ENCODE measurements around the gene S100A2.
"Not testable (repeated sequence)": the region's sequence is repeated elsewhere in the genome, so short reads cannot be mapped to it uniquely, and the experiment has no call there.

The S100A2 gene

DNA sequence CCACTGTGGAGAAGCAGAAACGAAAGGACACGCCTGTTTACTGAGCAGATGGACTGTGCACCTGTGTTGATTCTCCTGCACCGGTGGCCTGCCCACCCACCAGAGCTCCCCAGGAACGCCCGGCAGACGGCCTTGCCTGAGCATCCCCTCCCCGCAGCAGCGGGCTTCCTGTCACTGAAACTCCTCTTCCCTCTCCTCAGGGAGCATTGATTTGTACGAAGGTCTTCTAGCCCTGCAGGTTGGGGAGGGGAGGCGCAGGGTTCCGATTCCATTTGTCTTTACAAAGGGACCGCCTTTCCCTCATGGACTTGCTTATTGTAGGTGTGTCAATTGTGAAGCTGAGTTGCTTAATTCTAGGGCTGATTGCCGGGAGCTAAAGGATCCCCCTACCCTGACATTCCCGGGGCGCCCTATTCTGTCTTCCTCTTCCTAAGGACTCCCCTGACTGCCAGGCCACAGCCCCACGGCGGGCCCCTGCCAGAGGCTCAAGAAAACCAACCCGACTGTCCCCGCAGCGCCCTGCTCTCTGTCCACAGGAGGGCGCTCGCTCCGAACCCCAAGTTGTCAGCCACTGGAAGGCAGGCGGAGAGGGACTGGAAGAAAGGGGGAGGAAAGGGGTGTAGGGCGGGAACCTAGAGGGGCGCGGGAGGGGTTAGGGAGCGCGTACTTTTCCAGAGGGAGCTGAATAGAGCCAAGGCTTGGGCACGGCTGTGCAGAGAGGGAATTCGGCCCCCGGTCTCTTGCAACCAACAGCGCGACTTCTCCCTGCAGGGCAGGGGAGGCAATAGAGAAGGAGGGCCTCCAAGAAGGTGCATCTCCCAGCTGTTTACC, 32.7 kb downstream of the S100A2 start:
- peak; percentile 68 for DNase-seq (ENCODE audit: low read depth)

DNA sequence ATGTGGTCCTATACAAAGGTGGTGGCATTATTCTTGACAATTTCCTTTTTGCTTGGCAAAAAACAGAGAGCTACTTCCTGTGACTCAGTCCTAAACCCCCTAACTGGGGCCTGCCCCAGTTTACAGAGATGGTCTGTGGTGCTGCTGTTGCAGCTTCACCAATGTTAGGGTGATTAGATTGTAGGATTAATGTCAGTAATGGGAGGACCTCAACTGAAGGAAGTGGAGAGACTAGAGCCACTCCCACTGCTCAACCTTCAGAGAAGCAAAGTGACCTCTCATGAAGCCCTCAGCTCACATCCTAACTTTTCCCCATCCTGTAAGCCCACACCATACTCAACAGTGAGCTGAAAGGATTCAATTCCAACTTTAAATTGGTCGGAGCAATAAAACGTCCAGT, 33.5 kb downstream of the S100A2 start:
- DNase-seq (ENCODE audit: low read depth) = no peak

DNA sequence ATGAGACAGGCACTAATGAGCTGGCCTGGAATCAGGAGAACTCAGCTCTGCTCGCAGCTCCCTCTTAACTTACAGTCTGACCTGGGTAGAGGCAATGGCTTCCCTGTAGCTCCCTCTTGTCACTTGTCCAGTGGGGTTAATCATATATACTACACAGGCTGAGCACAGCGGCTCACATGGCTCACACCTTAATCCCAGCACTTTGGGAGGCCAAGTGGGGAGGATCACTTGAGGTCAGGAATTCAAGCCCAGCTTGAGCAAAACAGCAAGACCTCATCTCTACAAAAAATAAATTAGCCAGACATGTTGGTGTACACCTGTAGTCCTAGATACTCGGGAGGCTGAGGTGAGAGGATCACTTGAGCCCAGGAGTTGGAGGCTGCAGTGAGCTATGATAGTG, 34.0 kb downstream of the S100A2 start:
- DNase-seq (ENCODE audit: low read depth) = no peak

DNA sequence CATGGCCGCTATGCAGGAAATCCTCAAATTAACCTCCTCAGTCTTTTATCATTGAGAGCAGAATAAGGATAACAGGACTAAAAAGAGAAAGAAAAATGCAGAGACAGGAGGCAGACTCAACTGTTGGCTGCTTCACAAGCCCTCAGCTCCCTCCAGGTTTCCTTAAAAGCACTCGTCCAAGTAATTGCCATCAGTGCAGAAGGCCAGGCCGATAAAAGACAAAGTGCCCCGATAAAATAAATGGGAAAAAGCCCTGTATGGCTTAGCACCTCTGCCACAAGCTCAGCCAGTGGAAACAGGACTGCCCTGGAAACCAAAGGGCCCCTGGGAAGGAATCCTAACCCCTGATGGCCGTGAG, 38.0 kb downstream of the S100A2 start:
- DNase-seq (ENCODE audit: low read depth) = no peak

DNA sequence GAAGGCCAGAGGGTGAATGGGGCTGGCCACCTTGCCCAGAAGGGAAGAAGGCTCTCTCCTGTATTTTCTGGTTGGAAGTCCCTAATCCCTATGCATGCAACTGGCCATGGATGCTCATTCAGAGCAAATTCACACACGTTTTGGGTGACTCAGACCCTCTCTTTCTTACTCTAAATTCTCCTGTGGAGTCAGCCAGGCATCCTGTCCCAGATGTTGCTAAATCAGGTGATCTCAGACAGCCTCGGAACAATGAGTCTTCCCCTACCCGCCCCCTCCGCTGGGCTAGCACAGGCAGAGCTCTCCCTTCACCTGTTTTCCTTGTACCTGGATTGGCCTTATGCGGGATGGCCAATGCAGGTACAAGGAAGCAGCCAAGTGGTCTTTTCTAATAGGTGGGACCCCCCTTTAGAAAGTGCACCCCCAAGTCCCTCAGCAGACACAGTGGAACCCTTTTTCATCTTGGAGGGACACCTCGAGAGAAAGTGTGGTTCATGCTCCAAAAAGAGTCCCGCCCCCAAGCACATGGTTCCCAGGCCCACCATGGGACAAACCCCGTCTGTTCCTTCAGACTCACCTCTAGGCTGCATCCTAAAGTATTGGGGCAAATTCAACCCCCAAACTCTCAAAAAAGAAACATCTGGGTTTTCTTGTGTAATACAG, 38.5 kb downstream of the S100A2 start:
- no peak for DNase-seq (ENCODE audit: low read depth)

DNA sequence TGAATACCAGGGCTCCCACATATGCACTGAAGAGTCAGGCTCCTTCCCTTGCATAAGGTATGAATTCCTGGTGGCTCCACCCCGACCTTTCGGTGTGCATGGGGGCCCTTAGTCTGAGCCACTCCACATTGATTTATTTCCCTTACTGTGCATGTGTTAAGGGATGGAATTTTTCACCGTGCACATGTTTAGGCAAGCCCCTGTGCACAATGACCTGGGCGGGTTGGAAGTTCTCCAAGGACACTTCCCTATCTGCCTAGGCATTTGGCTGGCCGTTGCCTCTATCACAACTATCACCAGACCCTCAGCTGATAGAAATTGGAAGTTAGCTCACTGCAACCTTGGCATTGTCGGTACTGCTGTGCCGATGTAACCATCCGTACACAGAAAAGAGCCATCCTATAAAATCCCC, 39.5 kb downstream of the S100A2 start:
- DNase-seq (ENCODE audit: low read depth) = no peak

DNA sequence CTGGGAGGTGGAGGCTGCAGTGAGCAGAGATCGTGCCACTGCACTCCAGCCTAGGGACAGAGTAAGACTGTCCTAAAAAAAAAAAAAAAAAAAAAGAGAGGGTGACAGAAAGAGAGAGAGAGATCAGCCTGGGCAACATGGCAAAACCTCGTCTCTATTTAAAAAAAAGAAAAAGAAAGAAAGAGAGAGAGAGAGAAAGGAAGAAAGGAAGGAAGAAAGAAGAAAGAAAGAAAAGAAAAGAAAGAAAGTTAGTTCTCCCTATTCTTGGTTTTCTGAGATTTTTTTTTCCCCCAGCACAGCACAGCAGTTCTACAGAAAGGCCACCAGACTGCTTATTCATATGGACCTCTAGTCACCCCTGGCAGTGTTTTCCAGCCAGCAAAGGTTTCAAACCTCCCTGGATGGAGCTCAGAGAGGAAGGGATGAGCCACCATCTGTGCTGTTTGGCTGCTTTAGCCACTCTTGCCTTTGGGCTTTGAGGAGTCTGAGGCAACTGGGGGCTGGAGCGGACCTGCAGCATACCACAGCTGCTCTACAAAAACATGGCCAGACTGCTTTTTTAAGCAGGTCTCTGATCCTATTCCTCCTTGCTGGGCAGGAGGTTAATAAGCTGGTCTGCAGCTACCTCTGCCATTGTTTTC, 40.4 kb downstream of the S100A2 start:
- DNase-seq (ENCODE audit: low read depth) = no peak

DNA sequence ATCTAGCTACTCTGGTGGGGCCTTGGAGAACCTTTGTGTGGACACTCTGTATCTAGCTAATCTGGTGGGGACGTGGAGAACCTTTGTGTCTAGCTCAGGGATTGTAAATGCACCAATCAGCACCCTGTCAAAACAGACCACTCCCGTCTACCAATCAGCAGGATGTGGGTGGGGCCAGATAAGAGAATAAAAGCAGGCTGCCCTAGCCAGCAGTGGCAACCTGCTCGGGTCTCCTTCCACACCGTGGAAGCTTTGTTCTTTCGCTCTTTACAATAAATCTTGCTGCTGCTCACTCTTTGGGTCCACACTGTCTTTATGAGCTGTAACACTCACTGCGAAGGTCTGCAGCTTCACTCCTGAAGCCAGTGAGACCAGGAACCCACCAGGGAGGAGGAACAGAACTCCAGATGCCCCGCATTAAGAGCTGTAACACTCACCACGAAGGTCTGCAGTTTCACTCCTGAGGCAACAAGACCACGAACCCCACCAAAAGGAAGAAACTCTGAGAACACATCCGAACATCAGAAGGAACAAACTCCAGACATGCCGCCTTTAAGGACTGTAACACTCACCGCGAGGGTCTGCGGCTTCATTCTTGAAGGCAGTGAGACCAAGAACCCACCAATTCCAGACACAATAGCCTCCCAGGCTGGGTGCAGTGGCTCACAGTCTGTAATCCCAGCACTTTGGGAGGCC, 43.1 kb downstream of the S100A2 start:
- DNase-seq (ENCODE audit: low read depth) = not testable (repeated sequence)

DNA sequence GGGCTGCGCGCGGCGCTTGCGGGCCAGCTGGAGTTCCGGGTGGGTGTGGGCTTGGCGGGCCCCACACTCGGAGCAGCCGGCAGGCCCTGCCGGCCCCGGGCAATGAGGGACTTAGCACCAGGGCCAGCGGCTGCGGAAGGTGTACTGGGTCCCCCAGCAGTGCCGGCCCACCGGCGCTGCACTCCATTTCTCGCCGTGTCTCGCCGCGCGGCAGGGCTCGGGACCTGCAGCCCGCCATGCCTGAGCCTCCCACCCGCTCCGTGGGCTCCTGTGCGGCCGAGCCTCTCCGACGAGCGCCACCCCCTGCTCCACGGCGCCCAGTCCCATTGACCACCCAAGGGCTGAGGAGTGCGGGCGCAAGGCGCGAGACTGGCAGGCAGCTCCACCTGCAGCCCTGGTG, 43.8 kb downstream of the S100A2 start:
- not testable (repeated sequence) for DNase-seq (ENCODE audit: low read depth)

DNA sequence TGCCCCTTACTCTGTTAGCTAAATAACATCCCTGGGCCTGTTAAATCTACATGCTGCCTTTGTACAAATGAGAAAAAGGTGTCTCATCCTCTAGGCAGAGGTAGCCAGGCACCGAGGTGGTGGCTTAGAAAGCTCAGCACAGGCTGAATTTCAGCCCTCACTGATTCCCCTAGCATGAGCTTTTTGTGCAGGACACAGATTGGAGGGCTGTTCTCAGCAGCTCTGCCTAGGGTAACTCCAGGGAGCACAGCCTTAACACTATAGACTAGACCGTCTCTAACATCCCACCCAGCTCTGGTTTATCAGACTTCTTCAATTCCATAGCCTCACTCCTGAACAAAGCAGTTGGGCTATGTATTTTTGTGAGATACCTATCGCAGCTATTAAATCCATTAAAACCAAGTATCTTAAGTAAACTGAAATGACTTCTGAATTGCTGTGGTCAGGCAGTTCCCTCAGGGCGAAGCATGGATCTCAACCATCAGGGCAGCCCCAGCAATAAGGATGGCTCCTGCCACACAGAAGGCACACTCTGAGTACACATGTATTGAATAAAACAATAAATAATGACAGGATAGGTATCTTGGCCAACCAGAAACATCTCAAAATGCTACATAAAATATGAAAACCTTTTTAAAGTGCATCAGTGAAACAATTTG, 44.7 kb downstream of the S100A2 start:
- no peak for DNase-seq (ENCODE audit: low read depth)

DNA sequence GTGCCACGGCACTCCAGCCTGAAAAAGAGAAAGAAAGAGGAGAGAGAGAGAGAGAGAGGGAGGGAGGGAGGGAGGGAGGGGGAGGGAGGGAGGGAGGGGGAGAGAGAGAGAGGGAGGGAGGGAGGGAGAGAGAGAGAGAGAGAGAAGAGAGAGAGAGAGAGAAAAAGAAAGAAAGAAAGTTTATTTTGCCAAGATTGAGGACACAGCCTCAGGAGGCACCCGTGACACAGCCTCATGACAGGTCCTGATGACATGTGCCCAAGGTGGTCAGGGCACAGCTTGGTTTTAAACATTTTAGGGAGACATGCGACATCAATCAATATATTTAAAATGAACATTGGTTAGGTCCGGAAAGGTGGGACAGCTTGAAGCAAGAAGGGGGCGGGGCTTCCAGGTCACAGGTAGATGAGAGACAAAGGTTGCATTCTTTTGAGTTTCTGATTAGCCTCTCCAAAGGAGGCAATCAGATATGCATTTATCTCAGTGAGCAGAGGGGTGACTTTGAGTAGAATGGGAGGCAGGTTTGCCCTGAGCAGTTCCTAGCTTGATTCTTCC, 45.4 kb downstream of the S100A2 start:
- not testable (repeated sequence) for DNase-seq (ENCODE audit: low read depth)

DNA sequence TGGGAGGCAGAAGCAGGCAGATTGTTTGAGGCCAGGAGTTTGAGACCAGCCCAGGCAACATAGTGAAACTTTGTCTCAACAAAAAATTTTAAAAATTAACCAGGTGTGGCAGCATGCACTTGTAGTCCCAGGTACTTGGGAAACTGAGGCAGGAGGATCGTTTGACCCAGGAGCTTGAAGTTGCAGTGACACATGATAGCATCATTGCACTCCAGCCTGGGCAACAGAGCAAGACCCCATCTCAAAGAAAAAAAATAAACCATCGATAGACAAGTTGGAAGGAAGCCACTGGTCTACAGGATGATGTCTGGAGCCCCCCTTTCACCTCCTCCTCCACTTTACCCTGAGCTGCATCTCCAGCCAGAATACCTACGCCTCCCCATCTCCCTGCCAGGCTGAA, 46.4 kb downstream of the S100A2 start:
- no peak for DNase-seq (ENCODE audit: low read depth)

DNA sequence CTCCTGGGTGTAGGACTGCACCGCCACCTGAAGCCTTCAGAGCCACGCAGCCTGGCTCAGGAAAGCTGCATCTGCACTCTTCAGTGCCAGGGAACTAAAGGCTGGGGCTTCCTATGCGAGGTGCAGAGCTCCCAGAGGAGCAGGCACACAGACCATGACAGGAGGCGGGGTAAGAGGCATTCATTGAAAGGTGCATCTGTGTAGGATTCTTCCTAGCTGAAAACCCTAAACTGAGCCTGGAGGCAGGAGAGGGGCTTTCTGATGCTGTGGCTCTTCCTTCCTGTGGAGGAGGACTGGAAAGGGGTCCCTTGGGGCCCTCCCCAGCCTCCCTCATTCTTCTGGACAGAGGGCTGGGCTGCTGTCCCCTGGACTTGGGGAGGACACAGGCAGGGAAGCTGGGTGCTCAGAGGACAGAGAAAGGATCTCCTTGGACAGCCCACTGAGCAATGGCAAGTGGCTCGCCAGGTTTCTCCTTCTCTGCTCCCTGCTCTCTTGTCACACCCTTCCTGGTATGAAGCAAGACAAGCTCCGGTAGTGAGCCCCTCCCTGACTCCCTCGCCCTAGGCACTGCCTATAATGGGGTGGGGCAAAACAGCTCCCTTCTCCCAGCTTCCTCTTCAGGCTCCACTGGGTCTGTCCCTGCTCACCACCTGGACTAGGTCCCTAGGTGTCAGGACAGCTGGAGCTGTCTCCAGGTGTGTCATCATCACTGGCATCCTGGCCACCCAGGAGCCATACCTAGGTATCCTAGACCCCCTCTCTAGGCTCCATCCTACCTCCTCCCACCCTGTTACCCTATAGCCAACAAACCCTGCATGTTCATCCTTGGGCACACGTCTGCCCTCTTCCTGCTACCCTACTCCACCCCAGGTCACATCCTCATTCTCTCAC, 49.9 kb downstream of the S100A2 start:
- no peak for DNase-seq (ENCODE audit: low read depth)

DNA sequence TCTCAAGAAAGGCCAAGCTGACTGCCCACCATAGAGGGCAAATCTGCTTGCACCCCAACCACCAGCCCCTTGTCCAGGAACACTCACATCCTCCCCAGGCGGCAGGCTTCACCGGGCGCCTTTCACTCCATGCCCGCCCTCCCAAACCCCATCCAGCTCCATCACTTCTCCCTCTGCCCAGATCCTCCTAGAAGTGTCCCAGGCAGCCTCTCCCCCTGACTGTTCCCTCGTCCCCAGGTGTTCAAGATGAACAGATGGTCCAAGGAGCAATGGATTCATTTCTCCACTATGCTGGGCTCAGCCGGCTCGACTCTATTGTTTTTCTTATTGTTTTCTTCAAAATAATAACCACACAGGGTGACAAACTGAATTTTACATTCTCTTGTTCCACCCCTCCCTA, 52.0 kb downstream of the S100A2 start:
- no peak for DNase-seq (ENCODE audit: low read depth)

DNA sequence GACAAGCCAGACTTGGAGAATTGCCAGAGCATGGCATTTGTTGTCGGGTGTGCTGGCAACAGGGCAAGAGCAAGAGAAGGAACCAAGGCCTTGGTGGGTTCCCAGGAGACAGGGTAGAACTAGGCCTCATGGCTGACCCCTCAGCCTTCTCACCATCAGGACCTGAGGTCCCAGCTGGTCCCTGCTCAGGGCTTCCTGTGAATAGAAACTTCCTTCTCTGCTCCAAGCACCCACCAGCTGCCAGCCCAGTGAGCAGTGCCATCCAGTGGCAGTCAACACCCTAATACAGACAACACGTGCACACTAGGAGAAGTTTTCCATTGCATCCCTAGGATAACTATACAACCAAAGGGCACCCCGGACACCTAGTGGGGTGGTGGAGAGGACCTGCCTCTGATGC, 52.6 kb downstream of the S100A2 start:
- DNase-seq (ENCODE audit: low read depth) = no peak

Measured in HS-27A (cell line).